Rectal smooth muscle tissue (tissue), 1 donor: Measurements from ENCODE around the gene CDHR4.

ENCODE experiments used
- H3K27ac ChIP-seq: one replicate; pipeline ENCODE4 v1.7.0; 2013; ENCODE audit warnings: low read depth, low read length, inconsistent platforms
- H3K27me3 ChIP-seq: one replicate; pipeline ENCODE4 v1.7.0; 2013; ENCODE audit warnings: low read length; ENCODE audit not compliant: control insufficient read depth, insufficient read depth
- H3K36me3 ChIP-seq: one replicate; pipeline ENCODE4 v1.7.0; 2013; ENCODE audit warnings: low read length; ENCODE audit not compliant: control insufficient read depth, insufficient read depth
- H3K4me1 ChIP-seq: one replicate; pipeline ENCODE4 v1.7.0; 2013; ENCODE audit warnings: low read length; ENCODE audit not compliant: control insufficient read depth, insufficient read depth
- H3K4me3 ChIP-seq: one replicate; pipeline ENCODE4 v1.7.0; 2013; ENCODE audit warnings: low read length
- H3K9ac ChIP-seq: one replicate; pipeline ENCODE4 v1.7.0; 2013; ENCODE audit warnings: low read length

The CDHR4 gene

DNA sequence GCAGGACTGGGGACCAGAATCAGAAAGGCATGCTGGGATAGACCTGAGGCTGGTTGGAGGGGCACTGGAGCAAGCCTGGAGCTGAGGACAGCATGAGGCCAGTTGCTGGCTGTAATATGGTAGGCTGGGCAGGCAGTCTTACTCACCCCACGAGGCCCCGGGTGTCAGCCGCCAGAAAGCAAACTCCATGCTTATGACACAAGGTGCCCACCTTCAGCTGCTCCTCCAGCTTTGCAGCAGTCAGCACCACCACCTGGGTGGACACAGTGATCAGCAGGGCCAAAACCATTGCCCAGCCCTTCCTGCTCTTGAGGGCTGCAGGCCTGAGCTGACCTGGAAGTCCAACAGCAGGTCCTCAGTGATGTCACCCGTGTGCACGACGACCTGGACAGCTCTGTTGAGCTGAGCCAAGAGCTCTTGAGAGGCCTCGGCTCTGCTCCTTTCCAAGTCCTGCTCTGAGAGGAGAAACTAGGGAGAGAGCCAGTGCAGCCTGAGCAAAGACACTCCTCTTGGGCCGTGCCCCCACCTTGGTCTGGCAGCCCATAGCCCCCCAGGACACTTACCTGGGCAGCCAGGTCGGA lies 13.3 kb upstream of the CDHR4 start:
- Histone ChIP-seq H3K27ac (peak overlapping the region; percentile 69), H3K36me3 (peaks cover 16% of the 10 kb centered on the region), H3K9ac (peak overlapping the region; percentile 63), H3K4me3 (peak overlapping the region; percentile 87), H3K4me1 (peaks cover 13% of the 10 kb centered on the region), H3K27me3 (no peaks in the 10 kb centered on the region)

DNA sequence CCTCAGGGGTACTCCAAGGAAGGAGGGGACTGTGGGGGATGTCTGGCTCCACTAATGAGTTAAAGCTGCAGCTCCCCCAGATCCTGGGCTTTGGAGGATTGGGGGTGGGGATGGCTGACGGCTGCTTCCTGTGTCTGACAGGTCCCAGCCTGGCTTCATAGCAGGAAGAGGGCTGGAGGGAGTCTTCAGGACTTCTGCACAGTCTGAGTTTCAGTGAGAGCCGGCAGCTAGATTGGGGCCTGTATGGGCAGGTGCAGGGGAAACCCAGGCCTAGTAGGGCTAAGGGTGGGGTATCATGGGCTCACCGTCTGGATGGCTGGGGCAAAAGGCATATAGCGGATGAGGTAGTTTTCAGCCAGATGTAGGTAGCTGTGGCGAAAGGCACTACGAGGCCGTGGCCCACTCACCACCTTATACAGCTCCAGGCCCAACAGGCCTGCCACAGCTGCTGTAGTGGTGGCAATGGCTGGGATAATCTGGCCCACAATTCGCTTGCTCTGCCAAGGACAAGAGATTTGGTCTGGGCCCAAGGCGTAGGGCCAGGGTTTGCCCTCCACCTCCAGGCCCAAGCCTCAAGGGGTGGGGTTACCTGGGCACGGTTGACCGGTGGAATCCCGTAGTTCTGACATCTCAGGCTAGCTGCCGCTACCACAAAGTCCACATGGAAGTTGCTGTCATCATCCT lies 7.9 kb upstream of the CDHR4 start:
- Histone ChIP-seq H3K9ac (no peak overlapping the region), H3K36me3 (peaks cover 16% of the 10 kb centered on the region), H3K27ac (no peak overlapping the region), H3K4me1 (peaks cover 8% of the 10 kb centered on the region), H3K27me3 (no peaks in the 10 kb centered on the region), H3K4me3 (no peak overlapping the region)

DNA sequence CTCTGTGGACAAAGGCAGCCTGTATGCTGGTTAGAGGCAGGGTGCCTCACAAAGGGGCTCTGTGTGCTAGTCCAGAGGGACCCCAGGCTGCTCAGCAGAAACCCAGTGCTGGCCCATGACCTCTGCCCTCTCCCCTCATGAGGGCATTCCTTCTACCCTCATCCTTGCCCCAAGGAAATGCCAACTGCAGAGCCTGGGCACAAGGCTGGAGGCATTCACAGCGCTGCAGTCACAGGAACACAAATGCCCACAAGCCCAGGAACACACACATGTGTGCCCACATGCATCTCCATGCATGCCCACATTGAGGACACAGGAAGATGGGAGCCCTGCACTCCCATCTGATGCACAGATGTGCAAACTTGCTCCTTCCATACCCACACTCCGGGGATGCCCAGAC lies 7.2 kb upstream of the CDHR4 start:
- Histone ChIP-seq H3K27me3 (no peaks in the 10 kb centered on the region), H3K27ac (no peak overlapping the region), H3K4me3 (no peak overlapping the region), H3K4me1 (peaks cover 5% of the 10 kb centered on the region), H3K36me3 (peaks cover 16% of the 10 kb centered on the region), H3K9ac (no peak overlapping the region)

DNA sequence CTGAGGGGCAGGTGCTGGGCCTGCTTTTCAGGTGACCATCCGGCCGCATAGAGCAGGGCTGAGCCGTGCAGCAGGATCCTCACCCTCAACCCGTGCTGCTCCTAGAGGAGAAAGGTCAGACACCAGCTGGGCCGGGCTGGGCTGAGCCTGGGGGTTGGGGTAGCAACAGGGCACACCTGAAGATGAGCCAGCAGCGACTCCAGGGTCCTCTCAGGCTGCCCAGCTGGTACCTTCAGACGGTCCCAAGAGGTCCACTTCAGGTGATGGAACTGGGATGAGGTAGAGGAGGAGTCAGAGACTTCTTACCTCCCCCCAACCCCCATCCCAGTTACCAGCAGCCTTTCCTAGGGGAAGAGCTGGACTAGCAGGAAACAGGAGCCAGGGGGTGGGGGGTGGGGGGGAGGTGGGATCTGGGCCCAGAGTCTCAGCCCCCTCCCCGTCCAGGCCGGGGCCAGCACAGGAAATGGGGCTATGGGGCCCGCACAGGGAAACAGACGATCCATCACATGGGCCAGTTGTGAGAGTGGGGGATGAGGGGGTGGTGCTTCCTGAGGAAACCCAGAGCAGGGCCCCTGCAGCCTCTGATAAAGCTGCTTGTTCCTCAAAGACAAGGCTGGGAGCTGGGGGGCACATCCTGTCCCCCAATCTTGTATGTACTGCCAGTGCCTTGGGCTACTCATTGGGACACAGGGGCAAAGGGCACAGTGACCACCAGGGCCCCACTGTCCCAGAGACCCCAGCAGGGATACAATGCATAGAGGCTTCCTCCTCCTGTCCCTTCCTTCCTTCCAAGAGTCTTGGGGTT lies 6.4 kb upstream of the CDHR4 start:
- H3K27ac ChIP-seq: peak overlapping the region; percentile 44
- peaks cover 5% of the 10 kb centered on the region for H3K4me1 ChIP-seq
- H3K27me3 ChIP-seq: no peaks in the 10 kb centered on the region
- H3K4me3 ChIP-seq: no peak overlapping the region
- no peak overlapping the region for H3K9ac ChIP-seq
- peaks cover 15% of the 10 kb centered on the region for H3K36me3 ChIP-seq

DNA sequence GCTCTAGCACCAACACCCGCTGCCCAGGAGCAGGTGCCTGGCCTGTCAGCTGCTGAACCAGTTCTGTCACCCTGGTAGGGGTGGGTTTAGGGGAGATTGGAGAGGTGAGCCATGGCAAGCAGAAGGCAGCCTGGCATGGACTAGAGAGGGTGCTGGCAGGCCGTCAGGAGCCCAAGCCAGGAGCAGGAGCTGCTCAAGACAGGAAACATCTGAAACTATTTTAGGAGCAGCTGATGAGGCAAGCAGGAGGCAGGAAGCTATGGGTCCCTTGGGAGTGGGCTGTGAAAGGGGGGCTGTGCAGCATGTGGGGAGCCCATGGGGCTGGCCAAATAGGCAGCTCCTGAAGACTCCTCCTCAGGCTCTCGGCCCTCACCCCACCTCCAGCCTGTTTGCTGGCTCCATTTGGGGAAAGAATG lies 5.7 kb upstream of the CDHR4 start:
- Histone ChIP-seq H3K36me3 (peaks cover 8% of the 10 kb centered on the region), H3K9ac (no peak overlapping the region), H3K4me1 (peaks cover 5% of the 10 kb centered on the region), H3K27ac (peak overlapping the region; percentile 44), H3K4me3 (no peak overlapping the region), H3K27me3 (no peaks in the 10 kb centered on the region)

DNA sequence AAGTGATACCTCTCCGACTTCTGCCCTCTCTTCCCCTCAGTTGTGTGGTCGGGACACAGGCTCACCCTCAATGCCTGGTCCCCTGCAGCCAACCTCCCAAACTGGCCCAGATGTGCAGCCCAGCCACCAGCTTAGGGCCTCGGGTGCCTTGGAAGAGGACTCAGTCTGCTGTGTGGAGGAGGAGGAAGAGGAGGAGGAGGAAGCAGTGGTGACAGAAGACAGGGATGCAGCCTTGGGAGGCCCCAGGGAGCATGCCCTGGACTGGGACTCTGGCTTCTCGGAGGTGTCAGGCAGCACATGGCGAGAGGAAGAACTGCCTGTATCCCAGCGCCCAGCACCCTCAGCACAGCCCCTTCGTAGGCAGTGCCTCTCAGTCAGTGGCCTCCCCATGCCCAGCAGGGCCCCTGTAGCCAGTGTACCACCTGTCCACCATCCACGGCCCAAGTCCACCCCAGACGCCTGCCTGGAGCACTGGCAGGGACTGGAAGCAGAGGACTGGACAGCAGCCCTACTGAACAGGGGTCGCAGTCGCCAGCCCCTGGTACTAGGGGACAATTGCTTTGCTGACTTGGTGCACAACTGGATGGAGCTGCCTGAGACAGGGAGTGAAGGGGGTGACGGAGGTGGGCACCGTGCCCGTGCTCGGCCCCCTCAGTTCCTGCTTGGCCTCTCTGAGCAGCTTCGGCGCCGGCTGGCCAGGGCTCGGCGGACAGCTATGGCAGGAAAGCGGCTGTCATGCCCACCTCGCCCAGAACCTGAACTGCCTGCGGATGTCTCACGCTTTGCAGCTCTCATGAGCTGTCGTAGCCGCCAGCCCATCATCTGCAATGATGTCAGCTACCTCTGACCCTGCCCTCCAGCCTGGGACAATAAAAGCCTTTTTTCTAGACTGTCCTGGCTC lies 4.7 kb upstream of the CDHR4 start:
- peaks cover 5% of the 10 kb centered on the region for H3K4me1 ChIP-seq
- H3K27ac ChIP-seq: no peak overlapping the region
- peak overlapping the region; percentile 69 for H3K4me3 ChIP-seq
- H3K36me3 ChIP-seq: no peaks in the 10 kb centered on the region
- H3K9ac ChIP-seq: no peak overlapping the region
- no peaks in the 10 kb centered on the region for H3K27me3 ChIP-seq

DNA sequence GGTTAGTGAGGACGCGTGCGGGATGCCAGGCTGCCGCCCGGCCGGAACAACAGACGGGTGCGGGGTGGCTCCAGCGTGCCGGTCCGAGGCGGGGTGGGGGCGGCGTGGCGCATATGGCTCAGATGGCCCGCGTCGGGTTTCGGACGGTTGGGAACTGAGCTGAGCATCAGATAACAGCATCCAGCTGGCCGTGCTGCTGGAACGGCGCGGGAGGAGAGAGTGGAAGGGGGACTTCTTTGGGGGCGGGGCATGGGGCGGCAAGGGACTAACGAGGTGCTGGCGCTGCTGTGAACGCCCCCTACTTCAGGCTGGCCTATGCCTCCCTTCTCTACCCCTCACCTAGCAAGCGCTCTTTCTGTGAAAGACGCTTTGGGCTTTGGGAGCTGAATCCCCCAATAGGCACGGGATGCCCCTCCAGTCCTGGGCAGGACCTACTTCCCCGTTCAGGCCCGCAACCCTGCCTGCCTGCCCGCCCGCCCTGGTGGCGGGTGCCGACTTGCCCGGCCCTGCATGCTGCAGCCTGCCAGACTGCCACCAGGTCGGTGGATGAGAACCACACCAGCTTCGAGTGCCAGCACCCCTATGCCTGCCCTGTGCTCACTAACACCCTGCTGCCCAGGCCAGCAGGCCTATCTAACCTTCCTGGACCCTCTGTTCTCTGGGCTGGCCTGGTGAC lies 3.9 kb upstream of the CDHR4 start:
- Histone ChIP-seq H3K4me3 (peak overlapping the region; percentile 69), H3K27ac (peak overlapping the region; percentile 58), H3K27me3 (no peaks in the 10 kb centered on the region), H3K4me1 (peaks cover 5% of the 10 kb centered on the region), H3K9ac (peak overlapping the region; percentile 34), H3K36me3 (no peaks in the 10 kb centered on the region)

DNA sequence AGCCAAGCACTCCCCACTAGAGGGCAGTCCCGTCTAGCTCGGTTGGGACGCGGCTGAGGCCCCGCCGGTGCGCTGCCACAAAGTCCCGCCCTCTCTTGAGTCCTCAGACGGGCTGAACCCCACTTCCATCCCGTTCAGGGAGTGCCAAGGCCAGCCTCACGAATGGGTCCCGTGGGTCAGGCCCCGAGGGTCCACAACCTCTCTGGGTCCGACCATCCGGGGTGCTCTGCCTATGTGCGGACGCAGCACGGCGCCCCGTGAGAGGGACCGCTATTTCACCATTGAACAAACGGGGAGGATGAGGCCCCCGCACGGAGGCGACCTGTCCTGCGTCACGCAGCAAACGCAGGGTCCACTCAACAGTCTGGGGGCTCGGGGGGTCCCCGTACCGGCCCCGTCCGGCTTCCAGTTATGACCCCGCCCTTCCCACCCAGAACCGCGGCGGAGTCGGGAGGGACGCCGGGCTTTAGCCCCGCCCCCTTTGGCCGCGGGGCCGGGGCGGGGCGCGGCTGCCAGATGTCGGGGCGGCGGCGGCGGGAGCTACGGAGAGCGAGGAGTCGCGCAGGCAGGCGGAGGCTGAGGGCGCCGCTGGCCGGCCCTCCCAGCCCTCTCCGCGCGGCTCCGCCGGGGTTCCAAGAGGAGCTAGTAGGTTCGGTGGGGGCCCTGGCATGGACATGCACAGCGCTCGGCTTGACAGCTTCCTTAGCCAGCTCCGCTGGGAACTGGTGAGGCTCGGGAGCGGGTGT lies 3.2 kb upstream of the CDHR4 start, which contains the start of gene INKA1:
INKA1 (plus strand) TSS at position 543 of the 746 bp plus-strand sequence; CDS start at position 675, 132 bp downstream.
- peak within 1 kb of the TSS; percentile 86 for H3K27ac ChIP-seq
- H3K27me3 ChIP-seq: no peaks in the 10 kb centered on the region
- no peaks in the 10 kb centered on the region for H3K36me3 ChIP-seq
- H3K4me1 ChIP-seq: peaks cover 5% of the 10 kb centered on the region
- peak within 1 kb of the TSS; percentile 81 for H3K9ac ChIP-seq
- peak within 1 kb of the TSS; percentile 95 for H3K4me3 ChIP-seq

DNA sequence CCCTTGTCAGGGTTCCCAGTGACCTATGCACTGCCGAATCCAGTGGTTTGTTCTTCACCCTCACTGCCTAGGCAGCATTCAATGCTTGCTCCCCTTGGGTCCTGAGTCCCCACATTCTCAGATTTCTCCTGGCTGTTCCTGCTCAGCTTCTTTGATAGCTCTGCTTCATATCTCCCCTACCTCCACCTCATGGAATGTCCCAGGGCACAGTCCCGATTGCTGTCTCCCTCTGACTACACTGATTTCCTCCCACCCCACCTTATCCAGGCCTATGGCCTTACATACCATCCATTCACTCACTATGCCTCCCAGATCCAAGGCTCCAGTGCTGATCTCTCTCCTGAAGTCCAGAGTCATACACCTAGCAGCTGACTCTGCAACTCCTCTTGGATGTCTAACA lies 1.5 kb upstream of the CDHR4 start:
- H3K4me3 ChIP-seq: no peak overlapping the region
- no peaks in the 10 kb centered on the region for H3K27me3 ChIP-seq
- no peaks in the 10 kb centered on the region for H3K36me3 ChIP-seq
- no peak overlapping the region for H3K27ac ChIP-seq
- H3K9ac ChIP-seq: no peak overlapping the region
- peaks cover 3% of the 10 kb centered on the region for H3K4me1 ChIP-seq

DNA sequence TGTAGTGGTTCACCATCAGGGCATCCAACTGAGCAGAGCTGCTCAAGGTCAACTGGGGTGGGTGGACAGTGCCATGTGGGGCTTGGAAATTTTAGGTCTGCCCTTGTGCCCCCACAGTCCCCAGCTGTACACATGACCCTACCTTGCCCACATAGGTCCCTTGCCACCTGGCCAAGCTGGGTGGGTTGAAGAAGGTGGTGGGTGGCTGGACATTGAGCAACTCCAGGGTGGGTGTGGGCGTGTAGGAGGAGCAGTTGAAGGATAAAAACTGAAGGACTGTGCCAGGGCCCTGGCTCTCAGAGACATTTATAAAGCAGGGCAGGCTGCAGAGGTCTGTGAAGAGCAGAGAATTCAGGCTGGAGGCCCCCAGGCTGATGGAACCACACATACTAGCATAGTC lies 568 bp downstream of the CDHR4 start:
- H3K27me3 ChIP-seq: no peaks in the 10 kb centered on the region
- H3K4me3 ChIP-seq: no peak overlapping the region
- H3K4me1 ChIP-seq: peaks cover 3% of the 10 kb centered on the region
- H3K9ac ChIP-seq: no peak overlapping the region
- H3K36me3 ChIP-seq: no peaks in the 10 kb centered on the region
- no peak overlapping the region for H3K27ac ChIP-seq
